Right kidney (tissue), 1 donor: ENCODE results near the gene SAMM50.

Experiments
- DNase-seq: peaks from one replicate; pipeline ENCODE4 v3.0.0-alpha.2; 2016

SAMM50 gene

GRCh38 chr22:43976861-43977795, 21.9 kb downstream of the SAMM50 start:
- no peak for DNase-seq

GRCh38 chr22:43978558-43978957, 23.3 kb downstream of the SAMM50 start:
- DNase-seq, result no peak

GRCh38 chr22:43980579-43980978, 25.3 kb downstream of the SAMM50 start:
- no peak for DNase-seq

GRCh38 chr22:43980996-43981395, 25.8 kb downstream of the SAMM50 start:
- no peak for DNase-seq

- no peak for DNase-seq
These were observed 28.6 kb downstream of the SAMM50 start for GRCh38 chr22:43983808-43984207.

GRCh38 chr22:43985532-43985931, 30.3 kb downstream of the SAMM50 start:
- DNase-seq, result no peak

- DNase-seq, result no peak
These were observed 33.0 kb downstream of the SAMM50 start for GRCh38 chr22:43988116-43988820.

GRCh38 chr22:43988960-43989359, 33.7 kb downstream of the SAMM50 start:
- DNase-seq, result no peak

GRCh38 chr22:43990044-43990443, 34.8 kb downstream of the SAMM50 start:
- DNase-seq, result no peak

- DNase-seq, result no peak
These were observed 36.2 kb downstream of the SAMM50 start for GRCh38 chr22:43991316-43992020.

GRCh38 chr22:43992331-43992821, 37.1 kb downstream of the SAMM50 start:
- no peak for DNase-seq

GRCh38 chr22:43993072-43993760, 38.0 kb downstream of the SAMM50 start:
- DNase-seq, result peak; percentile 50

- no peak for DNase-seq
These were observed 38.8 kb downstream of the SAMM50 start for GRCh38 chr22:43994006-43994405.

GRCh38 chr22:43994416-43994815, 39.2 kb downstream of the SAMM50 start:
- DNase-seq, result no peak

- no peak for DNase-seq
These were observed 39.9 kb downstream of the SAMM50 start for GRCh38 chr22:43995057-43995685.

- no peak for DNase-seq
These were observed 40.5 kb downstream of the SAMM50 start for GRCh38 chr22:43995798-43996169.

GRCh38 chr22:43996170-43996980, 41.1 kb downstream of the SAMM50 start:
- peak; percentile 51 for DNase-seq

- no peak for DNase-seq
These were observed 41.7 kb downstream of the SAMM50 start for GRCh38 chr22:43996981-43997265.

GRCh38 chr22:43998679-43999264, 43.5 kb downstream of the SAMM50 start:
- DNase-seq, result no peak

GRCh38 chr22:43999378-43999777, 44.1 kb downstream of the SAMM50 start:
- no peak for DNase-seq

GRCh38 chr22:44000123-44000522, 44.9 kb downstream of the SAMM50 start:
- no peak for DNase-seq
